Psoas muscle (tissue), 8 donors: Measurements from ENCODE around the gene SCRN3. TPM values are rescaled to one million over a fixed set of nuclear protein-coding genes. Genes with fewer than 3 reads are reported as not detected.

Source experiments
- ATAC-seq, 4 donors: fragments of 200-7000 bp; cut with Tn5 transposase; one replicate each; pipeline ENCODE4 v1.9.1; 2020; ENCODE audit warnings: moderate library complexity in 3 of 4, mild to moderate bottlenecking in 2 of 4
- DNase-seq, 2 donors: peaks; one replicate each; pipeline ENCODE4 v3.0.0-alpha.2; 2020
- H3K27ac ChIP-seq: fragments of 200-600 bp; one replicate; pipeline ENCODE4 v1.8.0; 2022
- H3K27me3 ChIP-seq, 3 donors: fragments of 200-600 bp in 1 of 3; one replicate each; pipeline versions ENCODE4 v1.6.1 to v1.8.0; 2013 to 2022; ENCODE audit warnings: low read length in 2 of 3, mild to moderate bottlenecking in 2 of 3, moderate library complexity in 1 of 3; ENCODE audit not compliant: insufficient read depth in 3 of 3
- H3K36me3 ChIP-seq, 2 donors: fragments of 200-600 bp in 1 of 2; one replicate each; pipeline versions ENCODE4 v1.6.1 to v1.8.0; 2013 to 2022; ENCODE audit warnings: low read depth in 1 of 2, mild to moderate bottlenecking in 1 of 2, moderate library complexity in 1 of 2; ENCODE audit not compliant: insufficient read depth in 1 of 2
- H3K4me1 ChIP-seq: fragments of 200-600 bp; one replicate; pipeline ENCODE4 v1.8.0; 2022
- H3K4me3 ChIP-seq: fragments of 200-600 bp; one replicate; pipeline ENCODE4 v1.8.0; 2022; ENCODE audit warnings: mild to moderate bottlenecking
- H3K9me3 ChIP-seq: fragments of 200-600 bp; one replicate; pipeline ENCODE4 v1.8.0; 2022
- WGBS, 3 donors: extraction: QIAGEN DNeasy Blood & Tissue Kit; methylation state at CpG; one replicate each; pipeline versions ENCODE4 v1.1.6 to v1.1.7; 2013; 5-methylcytosine and 5-hydroxymethylcytosine counted together
- intact Hi-C, 2 donors: fragments of 100-400 bp; cut with DNase I; formaldehyde crosslinking; loops; one replicate each; pipeline versions ENCODE4 v1.11.0 to v1.14.2; 2022
- polyA plus RNA-seq, 3 donors: library from polyadenylated mRNA; stranded (reverse); fragments of 200-250 nt; gene quantifications; one replicate each; pipeline ENCODE4 v1.2.3, GENCODE V29; 2013
- total RNA-seq, 4 donors: library from RNA; stranded (reverse); fragmentation: NEBNext Ultra II Directional in 2 of 4; extraction: Animal tissue kit (Norgen Biotek cat#: 25700) in 2 of 4; gene quantifications; one replicate each; pipeline versions ENCODE4 v1.2.1 to v1.2.4, GENCODE V29; 2021 to 2023
- TF ChIP-seq, protein P1 (sequence below): fragments of 200-600 bp; IDR thresholded peaks from one replicate; pipeline ENCODE4 v1.8.0; 2022; ENCODE audit warnings: antibody characterized with exemption
- donor health status: healthy with polysubstance abuse.
- donor health status: DM: no; HTN: no; CAD: no; lungs with moderate emphysema.
- donor health status: Bipolar disorder and iron deficiency.
- donor health status: healthy.
- donor health status: DM: yes; HTN: yes; CAD: no.
- donor health status: DM: no; HTN: no; CAD: no.
- donor health status: DM: no; HTN: no; CAD: no.
- donor health status: DM: yes; HTN: yes; CAD: no.

The SCRN3 gene
- total and polyA plus RNA-seq, 7 donors = 9.1 to 44.4 (median 28.1) TPM

DNA sequence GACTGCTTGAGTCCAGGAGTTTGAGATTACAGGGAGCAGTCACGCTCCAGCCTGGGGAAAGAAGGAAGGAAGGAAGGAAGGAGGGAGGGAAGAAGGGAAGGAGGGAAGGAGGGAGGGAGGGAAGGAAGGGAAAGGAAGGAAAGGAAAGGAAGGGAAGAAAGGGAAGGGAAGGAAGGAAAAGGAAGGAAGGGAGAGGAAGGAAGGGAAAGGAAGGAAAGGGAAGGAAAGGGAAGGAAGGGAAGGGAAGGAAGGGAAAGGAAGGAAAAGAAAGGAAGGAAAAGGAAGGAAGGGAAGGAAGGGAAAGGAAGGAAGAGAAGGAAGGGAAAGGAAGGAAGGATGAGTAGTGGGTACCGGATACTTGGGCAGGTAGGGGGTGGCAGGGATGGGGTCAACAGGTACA is 59.0 kb downstream of the SCRN3 start:
- Histone ChIP-seq H3K36me3 (peaks cover 0 to 64% of the 10 kb centered on the region in 2 donors), H3K27ac (no peak overlapping the region), H3K4me3 (no peak overlapping the region), H3K9me3 (no peaks in the 10 kb centered on the region), H3K4me1 (no peaks in the 10 kb centered on the region), H3K27me3 (no peaks in the 10 kb centered on the region)
- DNase-seq = no peak
- TF ChIP-seq, protein P1, sequence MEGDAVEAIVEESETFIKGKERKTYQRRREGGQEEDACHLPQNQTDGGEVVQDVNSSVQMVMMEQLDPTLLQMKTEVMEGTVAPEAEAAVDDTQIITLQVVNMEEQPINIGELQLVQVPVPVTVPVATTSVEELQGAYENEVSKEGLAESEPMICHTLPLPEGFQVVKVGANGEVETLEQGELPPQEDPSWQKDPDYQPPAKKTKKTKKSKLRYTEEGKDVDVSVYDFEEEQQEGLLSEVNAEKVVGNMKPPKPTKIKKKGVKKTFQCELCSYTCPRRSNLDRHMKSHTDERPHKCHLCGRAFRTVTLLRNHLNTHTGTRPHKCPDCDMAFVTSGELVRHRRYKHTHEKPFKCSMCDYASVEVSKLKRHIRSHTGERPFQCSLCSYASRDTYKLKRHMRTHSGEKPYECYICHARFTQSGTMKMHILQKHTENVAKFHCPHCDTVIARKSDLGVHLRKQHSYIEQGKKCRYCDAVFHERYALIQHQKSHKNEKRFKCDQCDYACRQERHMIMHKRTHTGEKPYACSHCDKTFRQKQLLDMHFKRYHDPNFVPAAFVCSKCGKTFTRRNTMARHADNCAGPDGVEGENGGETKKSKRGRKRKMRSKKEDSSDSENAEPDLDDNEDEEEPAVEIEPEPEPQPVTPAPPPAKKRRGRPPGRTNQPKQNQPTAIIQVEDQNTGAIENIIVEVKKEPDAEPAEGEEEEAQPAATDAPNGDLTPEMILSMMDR = no peak
- no peak for ATAC-seq
- intact Hi-C loops = no loop called here
- 80 to 88% (median 87%) methylated on average over 2 of the region's 2 CpGs for WGBS, 3 donors

DNA sequence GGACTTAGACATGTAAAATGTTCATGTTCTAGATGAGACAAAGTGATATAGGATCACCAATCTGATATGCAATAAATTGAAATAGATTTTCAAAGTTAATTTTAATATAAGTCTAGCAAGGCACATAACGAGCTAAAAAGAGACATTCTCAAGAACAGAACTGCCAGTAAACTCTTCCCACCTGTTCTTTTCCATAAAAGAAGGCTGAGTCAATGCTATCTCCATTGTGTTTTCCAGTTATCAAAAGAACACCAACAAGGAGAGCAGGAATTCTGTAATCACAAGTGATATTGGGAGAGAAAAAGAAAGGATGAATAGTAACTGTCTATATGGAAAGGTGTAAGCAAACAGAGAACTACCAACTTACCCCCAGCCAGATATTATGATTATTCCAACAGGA is 65.7 kb downstream of the SCRN3 start:
- whole genome bisulfite sequencing, 3 donors = 67 to 89% (median 68%) methylated on average over 1 of the region's 1 CpG
- no peak for DNase-seq
- intact Hi-C loops = loop anchor here (5.0 to 10.0 kb wide), 3 partner anchors 61 to 224 kb away; no protein-coding TSS in a partner anchor
- Histone ChIP-seq H3K9me3 (no peaks in the 10 kb centered on the region), H3K36me3 (peaks cover 0 to 49% of the 10 kb centered on the region in 2 donors), H3K27me3 (no peaks in the 10 kb centered on the region), H3K4me3 (no peak overlapping the region), H3K4me1 (no peaks in the 10 kb centered on the region), H3K27ac (no peak overlapping the region)
- TF ChIP-seq, protein P1 = no peak
- no peak for ATAC-seq

DNA sequence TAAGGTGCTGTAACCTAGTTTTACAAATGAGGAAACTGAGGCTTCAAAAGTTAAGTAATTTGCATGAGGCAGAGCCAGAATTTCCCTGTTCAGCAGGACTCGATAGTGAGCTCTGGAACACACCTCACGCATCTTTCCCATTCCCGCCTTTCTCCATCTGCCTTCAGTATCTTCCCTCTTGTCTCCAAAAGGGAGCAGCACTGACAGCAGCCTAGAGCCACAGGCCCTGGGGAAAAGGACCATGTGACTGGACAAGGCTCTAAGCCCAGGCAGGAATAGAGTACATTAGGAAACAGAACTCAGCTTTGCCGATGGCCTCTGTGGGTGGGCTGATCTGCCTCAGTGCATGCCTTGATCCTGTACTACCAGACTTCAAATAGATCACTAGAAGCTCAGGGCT is 69.8 kb downstream of the SCRN3 start:
- WGBS, 3 donors = 71 to 80% (median 77%) methylated on average over 4 of the region's 4 CpGs
- intact Hi-C loops = loop anchor here in 1 of 2 donors (10.0 kb wide), 1 partner anchor 219 kb away; no protein-coding TSS in a partner anchor
- TF ChIP-seq, protein P1 = no peak
- DNase-seq (no peak), ATAC-seq (no peak)
- H3K4me1 ChIP-seq = no peaks in the 10 kb centered on the region
- no peaks in the 10 kb centered on the region for H3K27me3 ChIP-seq
- no peaks in the 10 kb centered on the region for H3K9me3 ChIP-seq
- no peak overlapping the region for H3K4me3 ChIP-seq
- peaks cover 0 to 24% of the 10 kb centered on the region in 2 donors for H3K36me3 ChIP-seq
- no peak overlapping the region for H3K27ac ChIP-seq

DNA sequence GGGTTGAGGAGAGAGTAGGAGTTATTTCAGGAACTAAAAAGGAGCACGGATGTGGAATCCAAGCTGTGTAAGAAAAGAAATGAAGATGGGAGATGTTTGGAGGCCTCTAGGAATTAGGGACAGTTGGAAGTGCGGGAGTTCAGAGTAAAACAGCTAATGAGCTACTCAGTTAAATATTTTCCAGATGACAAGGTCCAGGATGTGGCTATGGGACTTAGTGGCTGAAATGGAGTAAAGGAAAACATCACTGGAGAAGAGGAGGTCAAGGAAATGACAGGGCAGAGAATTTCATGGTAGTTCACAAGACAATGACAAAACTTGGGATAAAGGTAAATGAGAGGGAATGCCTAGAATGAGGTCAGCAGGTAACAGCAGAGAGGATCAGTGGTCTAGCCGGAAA is 78.3 kb downstream of the SCRN3 start:
- intact Hi-C loops = no loop called here
- WGBS, 3 donors = 74% methylated on average over 3 of the region's 3 CpGs
- Histone ChIP-seq H3K9me3 (no peaks in the 10 kb centered on the region), H3K27me3 (no peaks in the 10 kb centered on the region), H3K27ac (no peak overlapping the region), H3K4me3 (no peak overlapping the region), H3K4me1 (no peaks in the 10 kb centered on the region), H3K36me3 (no peaks in the 10 kb centered on the region)
- TF ChIP-seq, protein P1 = no peak
- DNase-seq (no peak), ATAC-seq (no peak)

DNA sequence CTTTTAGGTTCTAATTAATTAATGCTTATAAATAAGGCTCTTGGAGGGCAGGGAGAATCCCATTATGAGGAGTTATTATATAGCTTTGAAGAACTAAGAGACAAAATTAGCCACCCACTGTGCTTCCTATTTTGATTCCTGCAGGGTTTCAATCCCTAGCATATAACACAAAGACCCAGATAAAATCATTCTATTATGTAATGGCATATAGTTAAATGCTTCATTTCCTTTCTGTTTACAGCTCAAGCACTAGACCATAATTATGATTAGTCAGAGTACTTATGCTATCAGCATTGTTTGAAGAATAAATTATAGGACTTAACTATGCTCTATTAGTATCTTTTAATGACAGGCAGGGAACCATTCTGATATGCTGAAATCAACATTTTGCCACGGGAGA is 82.2 kb downstream of the SCRN3 start:
- no peak overlapping the region for H3K27ac ChIP-seq
- no peaks in the 10 kb centered on the region for H3K27me3 ChIP-seq
- H3K4me3 ChIP-seq = no peak overlapping the region
- intact Hi-C loops = no loop called here
- WGBS, 3 donors = 74 to 90% (median 85%) methylated on average over 1 of the region's 1 CpG
- no peaks in the 10 kb centered on the region for H3K4me1 ChIP-seq
- no peaks in the 10 kb centered on the region for H3K9me3 ChIP-seq
- TF ChIP-seq, protein P1 = no peak
- ATAC-seq (no peak), DNase-seq (no peak)
- peaks cover 0 to 22% of the 10 kb centered on the region in 2 donors for H3K36me3 ChIP-seq
